ENCODE data around the gene NTNG1.

NTNG1 gene

GRCh38 chr1:107464827-107465226 is 324.0 kb downstream of the NTNG1 start:
- Histone ChIP-seq H3K9me3 (ENCODE audit: control insufficient read depth, low read length) (no peaks in the 10 kb centered on the region), H2AFZ (no peak overlapping the region), H3K4me3 (ENCODE audit: low read depth, low read length) (no peak overlapping the region), H3K27me3 (ENCODE audit: control insufficient read depth, insufficient read depth, low read length) (no peaks in the 10 kb centered on the region), H3K9ac (no peak overlapping the region), H3K4me1 (no peaks in the 10 kb centered on the region), H3K4me2 (ENCODE audit: low read length) (no peak overlapping the region), H3K79me2 (no peaks in the 10 kb centered on the region), H3K36me3 (ENCODE audit: control insufficient read depth, insufficient read depth, low read length) (no peaks in the 10 kb centered on the region), H3K27ac (no peak overlapping the region)
- no peak for TF ChIP-seq CTCF (IDR thresholded peaks at IDR 0.05)

GRCh38 chr1:107467286-107467685 is 326.4 kb downstream of the NTNG1 start:
- Histone ChIP-seq H3K9ac (no peak overlapping the region), H2AFZ (no peak overlapping the region), H3K4me2 (ENCODE audit: low read length) (no peak overlapping the region), H3K27ac (no peak overlapping the region), H3K4me1 (no peaks in the 10 kb centered on the region), H3K27me3 (ENCODE audit: control insufficient read depth, insufficient read depth, low read length) (no peaks in the 10 kb centered on the region), H3K36me3 (ENCODE audit: control insufficient read depth, insufficient read depth, low read length) (no peaks in the 10 kb centered on the region), H3K79me2 (no peaks in the 10 kb centered on the region), H3K4me3 (ENCODE audit: low read depth, low read length) (no peak overlapping the region), H3K9me3 (ENCODE audit: control insufficient read depth, low read length) (no peaks in the 10 kb centered on the region)
- TF ChIP-seq CTCF (IDR thresholded peaks at IDR 0.05): no peak

- H3K4me1 ChIP-seq: no peaks in the 10 kb centered on the region
- no peak overlapping the region for H3K4me2 ChIP-seq (ENCODE audit: low read length)
Observed at GRCh38 chr1:107467811-107468210, 327.0 kb downstream of the NTNG1 start.

DNA sequence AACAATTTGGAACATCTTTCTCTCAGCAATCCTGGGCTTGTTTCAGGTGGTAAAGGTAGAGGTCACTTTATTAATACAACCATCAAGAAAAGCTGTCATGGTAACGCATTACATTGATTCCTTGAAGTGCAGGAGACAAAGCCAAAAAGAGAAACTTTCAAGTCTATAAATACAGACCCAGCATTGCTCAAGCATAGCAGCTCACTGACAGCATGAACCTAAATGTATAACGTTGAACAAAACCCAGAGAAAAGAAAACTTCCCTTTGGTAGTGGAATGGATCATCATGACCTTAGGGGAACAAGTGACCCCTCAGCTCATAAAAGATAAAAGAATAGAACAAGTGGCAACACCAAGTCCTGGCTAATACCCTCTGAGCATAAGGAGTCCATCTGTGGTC is 332.2 kb downstream of the NTNG1 start:
- no peak for TF ChIP-seq CTCF (IDR thresholded peaks at IDR 0.05)
- H3K36me3 ChIP-seq (ENCODE audit: control insufficient read depth, insufficient read depth, low read length): no peaks in the 10 kb centered on the region
- no peak overlapping the region for H3K4me3 ChIP-seq (ENCODE audit: low read depth, low read length)
- no peak overlapping the region for H2AFZ ChIP-seq
- H3K27me3 ChIP-seq (ENCODE audit: control insufficient read depth, insufficient read depth, low read length): no peaks in the 10 kb centered on the region
- no peaks in the 10 kb centered on the region for H3K79me2 ChIP-seq
- peak overlapping the region; percentile 23 for H3K4me2 ChIP-seq (ENCODE audit: low read length)
- no peak overlapping the region for H3K27ac ChIP-seq
- H3K9ac ChIP-seq: no peak overlapping the region
- H3K9me3 ChIP-seq (ENCODE audit: control insufficient read depth, low read length): no peaks in the 10 kb centered on the region
- no peaks in the 10 kb centered on the region for H3K4me1 ChIP-seq

More at GRCh38 chr1:107467811-107468210, 327.0 kb downstream of the NTNG1 start:
- no peak overlapping the region for H3K4me3 ChIP-seq (ENCODE audit: low read depth, low read length)
- H3K27ac ChIP-seq: no peak overlapping the region
- no peaks in the 10 kb centered on the region for H3K36me3 ChIP-seq (ENCODE audit: control insufficient read depth, insufficient read depth, low read length)
- H2AFZ ChIP-seq: no peak overlapping the region
- no peaks in the 10 kb centered on the region for H3K9me3 ChIP-seq (ENCODE audit: control insufficient read depth, low read length)
- TF ChIP-seq CTCF (IDR thresholded peaks at IDR 0.05): no peak
- no peaks in the 10 kb centered on the region for H3K27me3 ChIP-seq (ENCODE audit: control insufficient read depth, insufficient read depth, low read length)
- no peak overlapping the region for H3K9ac ChIP-seq
- H3K79me2 ChIP-seq: no peaks in the 10 kb centered on the region

DNA sequence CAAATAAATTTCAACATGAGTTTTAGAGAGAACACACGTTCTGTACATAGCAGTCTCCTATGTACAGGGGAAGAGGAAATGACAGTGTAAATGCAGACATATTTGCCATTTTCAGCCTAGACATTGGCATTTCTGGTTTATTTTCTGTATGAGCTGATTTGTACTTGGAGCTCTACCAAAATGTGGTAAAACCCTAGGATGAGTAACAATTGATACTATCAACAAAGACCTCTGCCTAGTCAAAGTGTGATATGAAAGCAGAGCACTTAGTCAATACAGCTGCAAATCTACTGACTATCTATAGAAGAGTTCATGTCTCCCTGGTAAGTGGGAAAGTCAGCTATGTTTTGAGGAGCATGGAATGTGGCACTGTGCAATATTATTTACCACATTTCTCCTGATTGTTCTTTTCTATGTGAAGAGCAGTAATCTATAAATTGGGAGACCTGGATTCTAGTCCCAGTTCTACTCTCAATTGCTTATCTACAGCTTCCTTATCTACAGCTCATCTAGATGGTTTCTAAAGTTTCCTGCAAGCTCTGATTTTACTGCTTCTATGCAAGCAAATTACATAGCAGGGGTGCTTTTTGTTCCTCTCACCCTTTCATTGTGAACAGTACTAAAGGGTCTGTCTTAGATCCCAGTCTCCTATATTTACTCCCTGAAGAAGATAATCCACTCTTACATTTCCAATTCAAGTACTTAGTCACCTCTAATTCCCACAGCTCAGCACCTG is 334.2 kb downstream of the NTNG1 start:
- Histone ChIP-seq H2AFZ (no peak overlapping the region), H3K4me1 (no peaks in the 10 kb centered on the region), H3K79me2 (no peaks in the 10 kb centered on the region), H3K9me3 (ENCODE audit: control insufficient read depth, low read length) (no peaks in the 10 kb centered on the region), H3K36me3 (ENCODE audit: control insufficient read depth, insufficient read depth, low read length) (no peaks in the 10 kb centered on the region), H3K27me3 (ENCODE audit: control insufficient read depth, insufficient read depth, low read length) (no peaks in the 10 kb centered on the region), H3K27ac (no peak overlapping the region), H3K4me3 (ENCODE audit: low read depth, low read length) (no peak overlapping the region), H3K9ac (no peak overlapping the region), H3K4me2 (ENCODE audit: low read length) (no peak overlapping the region)
- no peak for TF ChIP-seq CTCF (IDR thresholded peaks at IDR 0.05)
